GM18907 (cell line): ENCODE data around the gene IGSF9B.
A peak's percentile ranks its signal among the peaks of the same experiment; 100 is the strongest.
"Not testable (repeated sequence)": the region's sequence is repeated elsewhere in the genome, so short reads cannot be mapped to it uniquely, and the experiment has no call there.

Experiments
- ATAC-seq: cut with Tn5 transposase; IDR thresholded peaks from one replicate; pipeline ENCODE4 v1.9.1; 2021; ENCODE audit warnings: mild to moderate bottlenecking, moderate library complexity; ENCODE audit not compliant: unreplicated experiment

IGSF9B gene

GRCh38 chr11:133956650-133957633, at the start of gene IGSF9B:
TSS of gene IGSF9B (minus strand) at chr11:133956968. CDS start at chr11:133956754, 214 bp downstream.
- ATAC-seq: peak; percentile 98

DNA sequence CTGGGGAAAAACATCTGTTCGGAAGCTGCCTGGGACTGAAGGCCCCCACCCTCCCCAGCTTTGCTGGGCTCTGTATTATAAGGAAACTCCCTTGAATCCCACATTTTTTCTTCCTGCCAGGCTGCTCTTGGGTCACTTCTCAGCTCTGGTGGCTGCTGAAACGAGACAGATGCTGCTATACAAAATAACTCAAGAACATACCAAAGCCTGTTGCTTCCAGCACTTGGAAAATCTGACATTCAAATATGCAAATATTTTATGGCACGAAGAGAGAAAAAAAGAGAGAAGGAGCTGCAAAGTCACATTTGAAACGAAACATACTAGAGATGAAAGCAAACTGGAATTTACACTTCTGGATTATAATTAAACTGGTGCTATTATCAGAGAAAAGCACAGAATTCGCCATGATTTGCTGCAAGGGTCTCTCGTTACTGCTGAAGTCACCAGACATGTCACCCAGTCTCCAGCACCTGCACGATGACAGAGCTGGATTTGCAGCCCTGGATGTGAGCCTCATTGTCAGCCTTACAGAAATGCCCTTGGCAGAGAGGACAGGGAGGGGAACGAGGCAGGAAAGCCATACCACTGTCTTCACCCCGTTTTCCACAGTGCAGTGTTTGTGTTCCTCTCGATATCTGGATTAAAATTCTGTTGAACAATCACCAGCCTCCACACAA, 47.9 kb upstream of the IGSF9B start:
- ATAC-seq: no peak

DNA sequence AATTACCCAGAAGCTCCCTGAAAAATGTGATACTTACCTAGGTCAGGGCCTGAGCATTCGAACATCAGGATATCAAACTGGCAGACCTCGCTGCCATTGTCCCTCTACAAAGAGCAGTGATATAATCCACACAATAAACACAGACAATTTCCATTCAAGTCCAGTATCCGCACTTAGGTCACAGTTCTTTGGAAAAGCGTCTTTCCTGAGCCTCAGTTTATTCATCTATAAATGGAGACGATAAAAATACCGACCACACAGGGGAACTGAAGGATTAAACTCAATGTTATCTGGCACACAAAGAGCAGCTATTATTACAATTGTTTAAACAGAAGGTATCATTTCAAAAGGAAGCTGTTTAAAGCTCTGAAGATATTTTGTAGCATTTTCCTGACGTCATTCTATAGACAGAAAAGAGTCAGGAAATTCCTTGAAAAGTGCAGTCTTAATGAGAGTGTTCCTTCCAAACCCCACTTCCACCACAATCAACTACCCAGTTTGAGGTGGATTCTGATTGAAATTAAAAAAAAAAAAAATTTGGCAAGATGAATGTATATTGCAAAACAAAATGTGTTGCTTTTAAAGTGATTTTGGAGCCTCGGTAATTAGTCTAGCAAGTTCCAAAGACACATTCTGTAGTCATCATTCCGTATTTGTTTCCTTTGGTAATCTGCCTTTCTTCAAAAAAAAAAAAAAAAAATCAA, 47.2 kb upstream of the IGSF9B start:
- ATAC-seq: no peak

GRCh38 chr11:134002819-134003218, 46.1 kb upstream of the IGSF9B start:
- ATAC-seq: not testable (repeated sequence)

GRCh38 chr11:134002338-134002737, 45.6 kb upstream of the IGSF9B start:
- ATAC-seq: not testable (repeated sequence)

DNA sequence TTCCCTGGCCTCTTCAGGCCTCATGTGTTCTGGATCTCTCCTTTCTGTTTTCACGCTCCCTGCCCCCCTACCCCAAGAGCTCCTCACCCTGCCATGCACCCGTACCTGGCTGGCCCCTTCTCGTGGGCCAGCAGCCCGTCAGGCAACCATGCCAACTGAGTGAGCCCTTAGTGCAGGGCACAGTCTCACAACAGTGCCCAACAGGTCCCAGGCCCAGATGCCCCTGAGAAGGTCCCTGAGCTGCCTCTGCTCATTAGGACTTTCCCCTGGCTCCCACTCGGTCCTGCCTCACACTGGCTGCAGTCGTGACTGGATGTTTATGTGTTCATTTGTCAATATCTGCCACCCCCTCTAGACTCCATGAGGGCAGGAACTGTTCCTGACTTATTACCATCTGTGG, 44.8 kb upstream of the IGSF9B start:
- ATAC-seq: no peak

DNA sequence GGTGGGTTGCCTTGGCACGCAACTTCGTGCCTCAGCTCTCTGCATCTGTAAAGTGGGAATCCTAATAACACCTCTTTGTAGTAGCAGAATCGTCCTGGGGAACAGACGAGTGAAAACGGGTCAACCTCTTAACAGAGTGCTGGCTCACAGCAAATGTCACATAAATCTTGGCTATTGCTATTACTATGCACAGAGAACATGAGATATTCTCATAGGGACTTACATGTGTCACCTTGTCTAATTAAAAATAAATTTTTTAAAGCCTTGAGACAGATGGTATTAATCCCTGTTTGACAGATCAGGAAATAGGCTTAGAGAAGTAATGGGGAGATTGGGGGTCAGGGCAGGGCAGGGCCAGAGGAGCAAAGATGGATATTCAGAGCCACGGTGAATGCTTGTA, 44.3 kb upstream of the IGSF9B start:
- ATAC-seq: no peak

DNA sequence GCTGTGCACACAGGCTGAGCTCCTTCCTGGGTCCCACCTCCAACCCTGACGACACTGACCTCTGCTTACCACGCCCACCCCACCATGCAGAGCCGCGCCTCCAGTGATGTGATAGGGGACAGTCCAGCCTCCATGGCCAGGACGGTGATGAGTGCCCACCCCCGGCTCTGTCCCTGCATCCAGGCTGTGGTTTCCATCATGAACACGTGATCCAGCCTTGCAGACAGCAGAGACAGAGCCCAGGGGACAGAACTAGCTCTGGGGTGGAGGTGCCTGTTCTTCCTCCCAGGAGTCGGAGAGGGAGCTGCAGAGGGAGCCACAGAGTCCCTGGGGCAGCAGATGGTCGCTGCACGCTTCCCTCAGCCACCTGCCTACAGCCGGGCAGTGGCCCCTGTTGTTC, 42.6 kb upstream of the IGSF9B start:
- no peak for ATAC-seq

- no peak for ATAC-seq
These were observed 40.8 kb upstream of the IGSF9B start for GRCh38 chr11:133997554-133997953.

GRCh38 chr11:133996671-133997070, 39.9 kb upstream of the IGSF9B start:
- ATAC-seq: no peak

GRCh38 chr11:133995066-133995465, 38.3 kb upstream of the IGSF9B start:
- ATAC-seq: no peak

DNA sequence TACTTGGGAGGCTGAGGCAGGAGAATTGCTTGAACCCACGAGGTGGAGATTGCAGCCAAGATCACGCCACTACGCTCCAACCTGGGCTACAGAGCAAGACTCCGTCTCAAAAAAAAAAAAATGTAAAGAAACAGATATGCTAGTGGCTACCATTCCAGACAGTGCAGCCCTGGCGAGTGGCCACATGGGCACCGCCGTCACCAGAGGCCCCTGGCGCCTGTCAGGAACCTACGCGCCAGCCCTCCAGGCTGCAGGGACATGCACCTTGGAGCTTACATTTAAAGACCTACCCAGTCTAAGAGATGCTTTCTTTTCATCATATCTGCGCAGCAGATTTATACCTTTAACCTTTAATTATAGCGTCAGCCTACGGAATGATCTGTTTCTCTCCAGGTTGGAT, 37.2 kb upstream of the IGSF9B start:
- ATAC-seq: no peak

DNA sequence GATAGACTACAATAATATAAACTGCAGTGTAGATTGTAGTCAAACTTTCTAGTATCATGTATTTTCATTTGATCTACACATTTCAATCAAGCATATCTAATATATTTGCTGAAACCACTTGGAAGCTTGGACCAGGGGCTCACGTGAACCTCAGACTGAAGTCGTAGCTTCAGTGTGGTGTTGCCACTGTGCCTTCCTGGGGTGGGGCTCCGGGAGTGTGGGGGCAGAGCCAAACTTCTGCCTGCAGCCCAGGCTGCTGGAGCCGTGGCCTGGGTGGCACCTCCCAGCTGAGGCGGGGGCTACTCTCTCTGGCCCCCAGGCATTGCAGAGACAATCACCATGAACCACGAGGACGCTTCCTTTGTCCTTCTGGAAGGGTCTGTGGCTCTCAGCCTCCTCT, 36.3 kb upstream of the IGSF9B start:
- ATAC-seq: no peak

DNA sequence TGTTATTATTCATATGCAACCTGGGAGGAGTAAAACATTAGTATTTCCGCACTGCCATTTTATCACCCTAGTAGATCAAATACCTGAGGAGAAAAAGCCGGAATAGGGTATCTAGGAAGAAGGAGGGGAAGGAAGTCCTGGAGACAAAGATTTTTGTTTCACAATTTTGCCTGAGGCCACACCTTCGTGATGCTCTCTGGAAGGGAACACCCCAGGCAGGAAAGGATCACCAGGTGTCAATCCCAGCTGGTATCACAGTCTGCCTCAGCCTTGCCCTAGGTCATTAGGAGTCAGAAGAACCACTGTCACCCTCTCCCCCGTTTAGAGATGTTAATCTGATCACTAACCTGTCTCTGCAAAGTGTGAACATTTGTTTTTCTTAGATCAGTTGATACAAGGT, 35.4 kb upstream of the IGSF9B start:
- no peak for ATAC-seq

GRCh38 chr11:133991101-133991500, 34.3 kb upstream of the IGSF9B start:
- ATAC-seq: no peak

DNA sequence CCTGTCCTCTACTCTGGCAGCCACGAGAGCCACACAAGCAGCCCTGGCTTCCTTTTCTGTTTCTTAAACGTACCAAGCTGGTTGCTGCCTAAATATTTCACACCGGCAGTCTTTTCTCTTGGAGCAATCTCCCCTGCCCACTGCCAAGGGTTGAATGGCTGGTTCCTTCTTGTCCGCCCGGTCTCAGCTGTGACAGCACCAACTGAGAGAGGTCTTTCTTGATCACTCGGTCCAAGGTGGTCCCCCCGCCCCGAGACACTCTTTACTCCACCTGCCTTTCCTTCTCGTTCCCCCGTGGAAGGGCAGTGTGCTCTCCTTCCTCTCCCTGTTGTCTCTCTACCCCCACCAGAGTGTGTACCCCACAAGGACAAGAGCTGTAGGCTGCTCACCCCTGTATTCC, 33.7 kb upstream of the IGSF9B start:
- ATAC-seq: no peak

DNA sequence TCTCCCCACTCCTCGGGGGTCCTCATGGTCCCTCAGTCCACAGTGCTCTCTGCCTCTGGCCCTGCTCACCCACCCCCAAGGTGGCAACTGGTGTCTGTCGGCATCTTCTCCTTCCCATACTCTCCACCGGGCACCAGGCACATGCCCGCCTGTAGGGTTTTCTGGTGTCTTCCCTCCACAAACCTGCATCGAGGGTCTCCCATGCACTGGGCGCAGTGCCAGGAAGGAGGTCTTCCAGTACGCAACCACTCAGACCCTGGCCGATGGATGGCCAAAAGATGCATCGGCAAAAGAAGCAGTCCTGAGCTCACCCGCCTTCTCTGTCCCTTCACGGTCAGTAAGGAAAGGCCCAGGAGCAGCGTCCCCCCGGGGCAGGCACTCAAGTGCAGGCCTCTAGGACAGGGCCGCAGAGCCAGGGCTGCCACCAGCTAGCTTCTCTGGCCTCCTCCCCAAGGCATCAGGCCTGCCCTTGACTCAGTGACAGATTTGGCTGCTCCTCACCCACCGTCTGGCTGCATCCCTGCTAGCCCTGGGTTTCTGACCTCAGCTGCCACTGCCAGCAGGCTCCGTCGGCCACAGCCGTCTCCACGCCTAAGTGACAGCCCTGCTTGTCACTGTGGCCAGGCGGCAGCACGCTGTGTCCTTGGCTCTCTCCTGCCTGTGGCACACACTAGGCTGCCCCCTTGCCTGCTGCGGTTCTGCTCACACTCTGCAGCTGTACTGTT, 32.1 kb upstream of the IGSF9B start:
- ATAC-seq: no peak

DNA sequence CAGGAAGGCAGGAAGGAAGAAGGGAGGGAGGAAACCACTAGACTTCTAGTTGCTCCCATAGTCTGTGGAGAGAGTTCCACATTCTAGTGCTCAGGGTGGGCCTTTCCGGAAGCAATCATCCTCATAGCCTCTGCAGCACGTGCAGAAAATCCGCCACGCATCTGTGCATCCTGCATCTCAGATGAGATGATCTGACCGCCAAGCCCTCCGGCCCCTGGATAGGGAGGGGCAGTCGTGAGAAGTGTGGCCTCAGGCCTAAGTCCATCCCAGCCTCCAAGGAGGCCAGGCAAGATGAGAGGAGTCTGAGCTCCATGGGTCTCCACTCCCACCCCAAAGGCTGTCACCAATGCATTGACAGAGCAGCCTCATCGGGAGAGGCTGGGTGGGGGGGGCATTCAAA, 30.4 kb upstream of the IGSF9B start:
- no peak for ATAC-seq

DNA sequence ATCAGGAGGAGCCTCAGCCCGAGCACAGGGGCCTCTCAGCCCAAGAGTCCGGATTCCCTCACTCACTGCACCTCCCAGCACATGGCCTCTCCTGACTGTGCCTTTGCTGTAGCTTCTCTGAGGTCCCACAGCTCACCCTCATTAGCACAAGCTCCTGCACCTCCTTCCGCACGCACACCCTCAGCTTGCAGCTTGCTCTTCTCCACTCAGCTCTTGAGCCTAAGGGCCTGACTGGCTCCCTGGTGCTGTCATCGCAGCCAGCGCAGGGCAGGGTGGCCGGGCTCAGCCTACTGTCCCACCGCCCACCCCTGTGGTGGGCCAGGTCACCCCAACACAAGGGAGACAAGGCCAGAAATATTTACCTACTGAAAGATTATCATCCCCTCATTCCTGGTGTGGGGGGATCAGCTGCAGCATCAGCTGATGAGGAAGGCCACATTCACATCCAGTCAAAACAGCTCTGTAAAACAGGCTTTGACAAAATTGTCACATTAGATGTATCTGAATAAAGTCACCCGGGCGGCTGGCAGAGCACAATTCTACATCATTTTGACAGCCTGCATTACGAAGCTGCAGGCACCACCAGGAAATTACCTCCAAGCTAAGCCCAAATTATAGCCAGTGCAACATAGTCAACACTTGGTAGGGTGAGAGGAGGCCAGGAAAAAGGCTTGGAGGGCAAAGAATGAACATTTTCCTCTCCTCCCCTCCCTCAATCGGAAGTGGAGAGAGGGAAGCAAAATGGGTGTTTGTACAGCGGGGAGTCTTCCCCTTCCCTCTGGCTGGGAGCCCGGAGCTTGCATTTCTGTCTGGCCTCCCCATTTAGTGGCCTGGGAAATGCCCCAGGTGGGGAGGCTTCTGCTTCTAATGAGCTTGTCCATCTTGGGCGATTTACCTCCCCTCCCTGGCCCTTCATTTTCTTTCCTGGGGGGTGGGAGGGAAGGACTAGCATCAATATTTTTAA, 29.5 kb upstream of the IGSF9B start:
- no peak for ATAC-seq

GRCh38 chr11:133984828-133985227, 28.1 kb upstream of the IGSF9B start:
- no peak for ATAC-seq
